Esophagus muscularis mucosa (tissue), 4 donors: ENCODE measurements around the gene P2RX7. TPM values are rescaled to one million over a fixed set of nuclear protein-coding genes. Genes with fewer than 3 reads are reported as not detected.

ENCODE experiments used
- DNase-seq: peaks from one replicate; pipeline ENCODE4 v3.0.0-alpha.2; 2017; ENCODE audit errors: extremely low spot score
- H3K27ac ChIP-seq, 4 donors: fragments of 200-600 bp; sonication (generic); replicated peaks in 1 of 4; 1 replicate in 3 of 4; 2 replicates in 1 of 4; pipeline ENCODE4 v1.5.1; 2016 to 2019; ENCODE audit warnings: mild to moderate bottlenecking in 1 of 4
- H3K27me3 ChIP-seq, 4 donors: fragments of 200-600 bp; sonication (generic); one replicate each; pipeline versions ENCODE4 v1.5.1 to v1.6.0; 2016 to 2019
- H3K36me3 ChIP-seq, 4 donors: fragments of 200-600 bp; sonication (generic); one replicate each; pipeline ENCODE4 v1.5.1; 2016 to 2019
- H3K4me1 ChIP-seq, 4 donors: fragments of 200-600 bp; sonication (generic); one replicate each; pipeline ENCODE4 v1.5.1; 2016 to 2019
- H3K4me3 ChIP-seq, 4 donors: fragments of 200-600 bp; sonication (generic); 1 replicate in 2 of 4; 2 replicates in 2 of 4; pipeline ENCODE4 v1.5.1; 2016 to 2019; ENCODE audit warnings: mild to moderate bottlenecking in 4 of 4, moderate library complexity in 1 of 4
- H3K9me3 ChIP-seq, 4 donors: fragments of 200-600 bp; sonication (generic); 1 replicate in 3 of 4; 2 replicates in 1 of 4; pipeline ENCODE4 v1.5.1; 2016 to 2019
- EP300 ChIP-seq: sonication (generic); formaldehyde crosslinking; IDR thresholded peaks from one replicate; pipeline ENCODE4 v1.6.1; 2017; ENCODE audit warnings: antibody characterized with exemption
- POLR2A ChIP-seq: fragments of 450-650 bp; IDR thresholded peaks from one replicate; pipeline ENCODE4 v1.6.1; 2017; ENCODE audit warnings: antibody characterized with exemption, moderate library complexity, mild to moderate bottlenecking, low read depth
- POLR2AphosphoS5 ChIP-seq, 2 donors: sonication (generic); formaldehyde crosslinking; IDR thresholded peaks; one replicate each; pipeline ENCODE4 v1.6.1; 2017; ENCODE audit warnings: antibody characterized with exemption in 2 of 2
- WGBS: methylation state at CpG from one replicate; pipeline ENCODE4 v1.1.5; 2018; 5-methylcytosine and 5-hydroxymethylcytosine counted together
- intact Hi-C: fragments of 100-400 bp; cut with DNase I; formaldehyde crosslinking; loops from one replicate; pipeline ENCODE4 v1.15.1; 2023
- total RNA-seq, 4 donors: library from RNA; depleted of rRNA; stranded (reverse); fragments of >200 nt; gene quantifications; one replicate each; pipeline versions ENCODE4 v1.1.0 to v1.2.1, GENCODE V29; 2016
- TF ChIP-seq, protein P1 (sequence below), 3 experiments: fragments of 200-600 bp in 2 of 3; fragments of 450-650 bp in 1 of 3; sonication (generic) in 2 of 3; IDR thresholded peaks; one replicate each; pipeline ENCODE4 v1.5.1; 2017 to 2019; ENCODE audit warnings: antibody characterized with exemption in 3 of 3, mild to moderate bottlenecking in 2 of 3, moderate library complexity in 1 of 3

Gene P2RX7
- total RNA-seq, 4 donors from 2014 or later: 1.5 to 4.3 (median 2.7) TPM

DNA sequence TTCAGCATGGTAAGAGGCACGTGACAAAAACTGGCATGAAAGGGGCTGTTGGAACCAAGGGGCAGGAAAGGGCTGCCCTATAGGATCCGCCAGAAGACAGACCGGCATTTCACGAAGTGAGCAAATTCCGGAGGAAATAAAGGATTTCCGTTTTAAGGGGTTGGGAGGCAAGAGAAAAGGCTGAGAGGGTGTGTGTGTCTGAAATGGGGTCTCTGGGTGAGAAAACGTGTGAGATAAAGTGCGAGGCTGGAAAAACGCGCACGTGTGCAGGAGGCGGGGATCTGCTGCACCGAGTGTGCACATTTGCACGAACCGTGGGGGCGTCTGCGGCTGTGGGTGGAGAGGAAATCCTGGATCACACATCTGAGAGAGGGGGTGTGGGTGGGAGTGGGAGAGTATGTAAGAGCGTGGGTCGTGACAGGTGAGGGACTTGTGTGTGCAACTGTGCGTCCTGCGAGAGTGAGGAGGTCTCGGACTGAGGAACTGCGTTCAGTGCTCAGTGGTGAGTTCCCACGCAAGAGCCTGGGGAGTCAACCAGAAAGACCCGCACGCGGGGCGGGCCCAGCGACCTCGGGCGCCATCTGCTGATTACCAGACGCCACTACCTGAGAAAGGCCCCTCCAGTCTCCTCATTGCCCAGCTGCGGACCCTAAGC, 37.0 kb upstream of the P2RX7 start:
- no peak for TF ChIP-seq POLR2AphosphoS5 (IDR thresholded peaks at IDR 0.05)
- TF ChIP-seq EP300: no peak
- no peak for TF ChIP-seq POLR2A
- TF ChIP-seq, protein P1, sequence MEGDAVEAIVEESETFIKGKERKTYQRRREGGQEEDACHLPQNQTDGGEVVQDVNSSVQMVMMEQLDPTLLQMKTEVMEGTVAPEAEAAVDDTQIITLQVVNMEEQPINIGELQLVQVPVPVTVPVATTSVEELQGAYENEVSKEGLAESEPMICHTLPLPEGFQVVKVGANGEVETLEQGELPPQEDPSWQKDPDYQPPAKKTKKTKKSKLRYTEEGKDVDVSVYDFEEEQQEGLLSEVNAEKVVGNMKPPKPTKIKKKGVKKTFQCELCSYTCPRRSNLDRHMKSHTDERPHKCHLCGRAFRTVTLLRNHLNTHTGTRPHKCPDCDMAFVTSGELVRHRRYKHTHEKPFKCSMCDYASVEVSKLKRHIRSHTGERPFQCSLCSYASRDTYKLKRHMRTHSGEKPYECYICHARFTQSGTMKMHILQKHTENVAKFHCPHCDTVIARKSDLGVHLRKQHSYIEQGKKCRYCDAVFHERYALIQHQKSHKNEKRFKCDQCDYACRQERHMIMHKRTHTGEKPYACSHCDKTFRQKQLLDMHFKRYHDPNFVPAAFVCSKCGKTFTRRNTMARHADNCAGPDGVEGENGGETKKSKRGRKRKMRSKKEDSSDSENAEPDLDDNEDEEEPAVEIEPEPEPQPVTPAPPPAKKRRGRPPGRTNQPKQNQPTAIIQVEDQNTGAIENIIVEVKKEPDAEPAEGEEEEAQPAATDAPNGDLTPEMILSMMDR (IDR thresholded peaks at IDR 0.05): peak; percentile 57 to 84 (median 76)
- Histone ChIP-seq H3K4me3 (peak overlapping the region; percentile 15 to 38 (median 34)), H3K27ac (peak overlapping the region in 1 of 4 donors; percentile 22), H3K27me3 (peaks cover 0 to 29% (median 3%) of the 10 kb centered on the region in 4 donors), H3K4me1 (peaks cover 6 to 13% (median 11%) of the 10 kb centered on the region in 4 donors), H3K36me3 (no peaks in the 10 kb centered on the region), H3K9me3 (peaks cover 0 to 11% (median 0%) of the 10 kb centered on the region in 4 donors)
- 11% methylated on average over 33 of the region's 33 CpGs for WGBS
- DNase-seq: no peak
- intact Hi-C loops: loop anchor here (10.0 kb wide), 1 partner anchor 511 kb away; the partner anchor contains the start of gene POP5

DNA sequence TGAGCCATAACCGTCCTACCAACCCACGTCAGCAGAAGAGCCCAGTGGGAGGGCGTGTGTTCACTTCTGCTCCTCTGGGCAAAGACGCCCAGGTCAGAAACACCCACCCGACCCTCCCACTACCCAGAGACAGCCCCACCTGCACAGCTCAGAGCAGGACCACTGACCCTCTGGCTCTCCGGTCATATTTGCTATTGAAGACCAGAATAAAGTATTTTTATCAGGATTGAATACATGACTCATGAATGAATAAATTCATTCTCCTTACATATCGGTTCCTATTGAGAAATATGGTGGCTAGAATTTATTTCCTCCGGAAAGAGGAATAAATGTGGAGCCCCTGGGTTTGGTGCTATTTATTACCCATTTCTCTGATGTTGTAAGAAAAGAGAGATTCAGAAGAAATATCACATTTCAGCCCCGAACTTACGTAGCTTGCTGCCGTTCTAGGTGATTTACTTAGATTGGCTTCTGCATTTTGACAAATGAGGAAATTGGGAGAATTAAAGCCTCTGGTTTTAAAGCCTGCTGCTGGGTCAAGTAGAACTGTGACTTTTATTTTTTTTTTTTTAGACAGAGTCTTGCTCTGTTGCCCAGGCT, 36.4 kb upstream of the P2RX7 start:
- no peak for DNase-seq
- TF ChIP-seq POLR2A: no peak
- Histone ChIP-seq H3K36me3 (no peaks in the 10 kb centered on the region), H3K9me3 (peaks cover 0 to 11% (median 0%) of the 10 kb centered on the region in 4 donors), H3K4me3 (peak overlapping the region; percentile 15 to 38 (median 34)), H3K4me1 (peaks cover 6 to 13% (median 11%) of the 10 kb centered on the region in 4 donors), H3K27me3 (peaks cover 0 to 29% (median 3%) of the 10 kb centered on the region in 4 donors), H3K27ac (no peak overlapping the region)
- intact Hi-C loops: loop anchor here (10.0 kb wide), 1 partner anchor 511 kb away; the partner anchor contains the start of gene POP5
- 28% methylated on average over 11 of the region's 11 CpGs for WGBS

DNA sequence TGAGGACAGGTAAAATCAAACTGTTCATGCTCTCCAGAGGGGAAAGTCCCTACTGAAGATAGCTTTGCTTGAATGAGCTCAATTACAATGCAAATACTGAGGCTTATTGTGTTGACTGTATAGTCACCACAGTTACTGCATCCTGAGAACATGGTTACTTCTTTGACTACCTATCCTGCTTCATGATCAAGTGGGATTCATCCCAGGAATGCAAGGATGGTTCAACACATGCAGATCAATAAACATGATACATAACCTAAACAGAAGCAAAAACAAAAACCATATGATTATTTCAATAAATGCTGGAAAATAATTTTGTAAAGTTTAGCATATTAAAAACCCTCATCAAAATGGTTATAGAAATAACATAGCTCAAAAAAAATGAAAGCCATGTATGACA, 32.9 kb upstream of the P2RX7 start:
- H3K27me3 ChIP-seq: peaks cover 0 to 18% (median 3%) of the 10 kb centered on the region in 4 donors
- TF ChIP-seq, protein P1 (IDR thresholded peaks at IDR 0.05): no peak
- no peak for TF ChIP-seq POLR2A
- TF ChIP-seq EP300: no peak
- TF ChIP-seq POLR2AphosphoS5 (IDR thresholded peaks at IDR 0.05): no peak
- DNase-seq: no peak
- no peak overlapping the region for H3K4me3 ChIP-seq
- H3K27ac ChIP-seq: no peak overlapping the region
- H3K36me3 ChIP-seq: no peaks in the 10 kb centered on the region
- H3K9me3 ChIP-seq: peaks cover 0 to 11% (median 2%) of the 10 kb centered on the region in 4 donors
- peaks cover 6 to 13% (median 11%) of the 10 kb centered on the region in 4 donors for H3K4me1 ChIP-seq
- intact Hi-C loops: loop anchor here (10.0 kb wide), 1 partner anchor 515 kb away; the partner anchor contains the start of gene POP5

DNA sequence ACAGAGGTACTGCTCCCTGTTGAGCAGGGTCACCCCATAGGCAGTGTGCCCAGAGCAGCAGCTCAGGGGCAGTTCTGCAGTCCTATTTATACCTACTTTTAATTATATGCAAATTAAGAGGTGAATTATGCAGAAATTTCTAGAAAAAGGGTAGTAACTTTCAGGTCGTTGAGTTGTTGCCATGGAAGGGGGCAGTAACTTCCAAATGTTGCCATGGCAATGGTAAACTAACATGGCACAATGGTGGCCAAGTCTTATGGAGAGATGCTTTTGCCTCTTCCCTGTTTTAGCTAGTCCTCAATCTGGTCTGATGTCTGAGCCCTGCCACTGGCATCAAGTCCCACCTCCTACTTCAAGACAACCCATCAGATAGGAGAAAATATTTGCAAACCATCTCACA, 30.4 kb upstream of the P2RX7 start:
- no peak overlapping the region for H3K27ac ChIP-seq
- no peak overlapping the region for H3K4me3 ChIP-seq
- H3K9me3 ChIP-seq: peaks cover 0 to 11% (median 3%) of the 10 kb centered on the region in 4 donors
- WGBS: 24% methylated on average over 1 of the region's 1 CpG
- no peak for DNase-seq
- no peaks in the 10 kb centered on the region for H3K36me3 ChIP-seq
- TF ChIP-seq POLR2AphosphoS5 (IDR thresholded peaks at IDR 0.05) (no peak), EP300 (no peak), POLR2A (no peak)
- TF ChIP-seq, protein P1 (IDR thresholded peaks at IDR 0.05): no peak
- no peaks in the 10 kb centered on the region for H3K4me1 ChIP-seq
- intact Hi-C loops: no loop called here
- no peaks in the 10 kb centered on the region for H3K27me3 ChIP-seq

DNA sequence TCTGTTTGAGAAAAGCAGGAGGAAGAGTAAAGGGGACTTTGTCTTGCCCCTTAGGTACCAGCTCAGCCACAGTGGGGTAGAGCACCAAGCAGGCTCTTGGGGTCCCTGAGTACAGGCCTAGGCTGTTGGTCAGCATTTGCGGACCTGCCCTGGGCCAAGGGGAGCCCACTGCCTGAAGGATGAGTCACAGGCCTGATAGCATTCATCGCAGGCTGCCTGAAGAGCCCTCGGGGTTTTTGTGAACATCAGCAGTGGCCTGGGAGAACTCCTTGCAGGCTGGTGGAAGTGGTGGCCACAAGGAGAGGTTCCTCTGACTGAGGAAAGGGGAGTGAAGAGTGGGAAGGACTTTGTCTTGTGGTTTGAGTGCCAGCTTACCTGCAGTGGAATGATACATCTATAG, 25.0 kb upstream of the P2RX7 start:
- Histone ChIP-seq H3K36me3 (no peaks in the 10 kb centered on the region), H3K9me3 (peaks cover 0 to 6% (median 0%) of the 10 kb centered on the region in 4 donors), H3K4me3 (no peak overlapping the region), H3K4me1 (peaks cover 0 to 7% (median 2%) of the 10 kb centered on the region in 4 donors), H3K27me3 (no peaks in the 10 kb centered on the region), H3K27ac (no peak overlapping the region)
- no peak for TF ChIP-seq POLR2A
- TF ChIP-seq POLR2AphosphoS5 (IDR thresholded peaks at IDR 0.05): no peak
- no peak for TF ChIP-seq EP300
- TF ChIP-seq, protein P1 (IDR thresholded peaks at IDR 0.05): no peak
- intact Hi-C loops: no loop called here
- DNase-seq: no peak
- 83% methylated on average over 2 of the region's 3 CpGs for WGBS
